HepG2 (cell line): Measurements from ENCODE around the gene GATD1. TPM values are rescaled to one million over a fixed set of nuclear protein-coding genes. Genes with fewer than 3 reads are reported as not detected.
A peak's percentile ranks its signal among the peaks of the same experiment; 100 is the strongest.

ENCODE experiments used
- ATAC-seq: fragments of 200-7000 bp; cut with Tn5 transposase; 3 replicates; pipeline ENCODE4 v1.9.1; 2020; ENCODE audit warnings: mild to moderate bottlenecking, moderate library complexity
- BruUV-seq: library from RNA; stranded (reverse); fragments of 400-500 nt; replicated peaks from 2 replicates; lab custom pipeline; 2021; lab: Mats Ljungman, UMichigan
- CTCF ChIA-PET: fragments of 300-600 bp; formaldehyde crosslinking; extraction: SDS; loops from one replicate; lab custom pipeline; 2021; ENCODE audit warnings: low total read pairs, inconsistent platforms, low intra/inter-chr PET ratio; lab: Yijun Ruan, JAX
- POLR2A ChIA-PET: fragments of 350-600 bp; sonication (Branson Sonifier 250); formaldehyde crosslinking; loops from one replicate; lab custom pipeline; 2020; ENCODE audit warnings: antibody characterized with exemption, inconsistent platforms; lab: Yijun Ruan, JAX
- DNase-seq: peaks from one replicate; pipeline ENCODE4 v3.0.0-alpha.2; 2015; ENCODE audit warnings: low spot score
- FAIRE-seq: peaks from 3 replicates; lab custom pipeline; 2011; peaks lifted over from hg19 to GRCh38; lab: Jason Lieb, UNC
- H2AFZ ChIP-seq: one replicate; pipeline ENCODE4 v1.6.1; 2011; ENCODE audit warnings: low read length, inconsistent platforms
- H3K27ac ChIP-seq: fragments of 300-600 bp; 3 replicates; pipeline ENCODE4 v1.8.0; 2011; ENCODE audit warnings: mixed run types, mild to moderate bottlenecking, mixed read lengths, low read length, inconsistent platforms; ENCODE audit not compliant: insufficient read depth; ENCODE audit errors: extremely low read length
- H3K27me3 ChIP-seq, 2 experiments: fragments of 200-600 bp in 1 of 2; 2 replicates in 1 of 2; 3 replicates in 1 of 2; pipeline versions ENCODE4 v1.6.0 to v1.8.0; 2011; ENCODE audit warnings: low read length in 2 of 2, mild to moderate bottlenecking in 2 of 2, moderate library complexity in 2 of 2, inconsistent platforms in 1 of 2; ENCODE audit not compliant: insufficient read depth in 2 of 2, control insufficient read depth in 1 of 2
- H3K36me3 ChIP-seq, 2 experiments: fragments of 200-600 bp in 1 of 2; replicated peaks in 1 of 2; 2 replicates in 1 of 2; 3 replicates in 1 of 2; pipeline versions ENCODE4 v1.5.1 to v1.8.0; 2011; ENCODE audit warnings: low read length in 2 of 2, inconsistent platforms in 1 of 2; ENCODE audit not compliant: insufficient read depth in 2 of 2, control insufficient read depth in 1 of 2
- H3K4me1 ChIP-seq: 2 replicates; pipeline ENCODE4 v1.5.1; 2012; ENCODE audit warnings: low read length, inconsistent platforms; ENCODE audit not compliant: insufficient read depth
- H3K4me2 ChIP-seq: 2 replicates; pipeline ENCODE4 v1.6.0; 2011; ENCODE audit warnings: low read depth, low read length, inconsistent platforms
- H3K4me3 ChIP-seq, 3 experiments: fragments of 200-600 bp in 1 of 3; sonication (generic), shearing (Covaris generic) in 1 of 3; replicated peaks in 1 of 3; 2 replicates each; pipeline ENCODE4 v1.5.1; 2011 to 2016; ENCODE audit warnings: low read length in 3 of 3, inconsistent platforms in 2 of 3, low read depth in 2 of 3, mild to moderate bottlenecking in 2 of 3, control low read depth in 1 of 3, mixed read lengths in 1 of 3; ENCODE audit not compliant: insufficient read depth in 1 of 3
- H3K79me2 ChIP-seq: one replicate; pipeline ENCODE4 v1.6.1; 2011; ENCODE audit warnings: low read length, inconsistent platforms; ENCODE audit not compliant: insufficient read depth
- H3K9ac ChIP-seq: 2 replicates; pipeline ENCODE4 v1.6.0; 2011; ENCODE audit warnings: mild to moderate bottlenecking, low read depth, low read length, inconsistent platforms; ENCODE audit not compliant: insufficient read depth
- H3K9me3 ChIP-seq: 2 replicates; pipeline ENCODE4 v1.5.1; 2012; ENCODE audit warnings: mild to moderate bottlenecking, low read length
- H4K20me1 ChIP-seq: 2 replicates; pipeline ENCODE4 v1.6.0; 2011; ENCODE audit warnings: inconsistent platforms, mild to moderate bottlenecking, low read length, moderate library complexity; ENCODE audit not compliant: insufficient read depth
- AGO2 ChIP-seq: fragments of 200-400 bp; formaldehyde crosslinking; optimal IDR thresholded peaks from 2 replicates; pipeline ENCODE3; 2017; ENCODE audit warnings: mild to moderate bottlenecking, low read depth, low read length, moderate library complexity
- FOXO1 ChIP-seq: sonication (generic); formaldehyde crosslinking; IDR thresholded peaks from 2 replicates; pipeline ENCODE4 v1.4.0; 2020; ENCODE audit warnings: missing genetic modification reagents
- HOXA3 ChIP-seq: sonication (generic); formaldehyde crosslinking; IDR thresholded peaks from 2 replicates; pipeline ENCODE4 v1.5.0; 2020; ENCODE audit warnings: missing genetic modification reagents
- KDM1A ChIP-seq: IDR thresholded peaks from 2 replicates; pipeline ENCODE4 v1.6.1; 2016; ENCODE audit warnings: missing compliant biosample characterization
- PCBP1 ChIP-seq: fragments of 200-400 bp; formaldehyde crosslinking; IDR thresholded peaks from 2 replicates; pipeline ENCODE4 v1.6.1; 2017; ENCODE audit warnings: mild to moderate bottlenecking, low read depth, low read length, borderline replicate concordance
- POLR2G ChIP-seq: fragments of 200-400 bp; formaldehyde crosslinking; IDR thresholded peaks from 2 replicates; pipeline ENCODE4 v1.6.1; 2018; ENCODE audit warnings: mild to moderate bottlenecking, low read depth, low read length, moderate library complexity
- RBFOX2 ChIP-seq: fragments of 200-400 bp; formaldehyde crosslinking; IDR thresholded peaks from 2 replicates; pipeline ENCODE4 v1.6.1; 2017; ENCODE audit warnings: low read depth, mild to moderate bottlenecking, low read length
- RFX5 ChIP-seq: IDR thresholded peaks from 2 replicates; pipeline ENCODE4 v1.6.1; 2011; ENCODE audit warnings: low read depth, low read length, improper control_type of control experiment
- ZNF20 ChIP-seq: sonication (generic); formaldehyde crosslinking; IDR thresholded peaks from 2 replicates; pipeline ENCODE4 v1.4.0; 2020; ENCODE audit warnings: mild to moderate bottlenecking, moderate library complexity, missing genetic modification reagents
- WGBS: methylation state at CpG from one replicate; pipeline ENCODE4 v1.1.6; 2017; ENCODE audit warnings: low lambda C conversion rate; 5-methylcytosine and 5-hydroxymethylcytosine counted together
- in situ Hi-C: cut with HindIII; loops from 2 replicates; pipeline ENCODE4 v1.10.0; 2017; ENCODE audit warnings: low pct_unique_long_range_greater_than_20kb; ENCODE audit not compliant: extremely low pct_ligation_motif_present
- intact Hi-C: fragments of 100-400 bp; cut with micrococcal nuclease; formaldehyde crosslinking; loops from one replicate; pipeline ENCODE4 v1.10.0; 2022; ENCODE audit not compliant: unreplicated experiment
- polyA plus RNA-seq, 8 experiments: library from polyadenylated mRNA; depleted of rRNA in 3 of 8; stranded (reverse) in 7 of 8; unstranded in 1 of 8; fragments of >200 nt; fragmentation: Illumina TruSeq in 4 of 8; extraction: Trizol in 4 of 8; gene quantifications; 2 replicates each; pipeline versions ENCODE4 v1.2.1 to v1.2.3, GENCODE V29; 2011 to 2016; ENCODE audit warnings: low read depth in 4 of 8, missing spikeins in 1 of 8, mixed read lengths in 1 of 8; ENCODE audit not compliant: insufficient read depth in 1 of 8
- total RNA-seq, 5 experiments: library from RNA; depleted of rRNA; stranded (reverse); fragments of >200 nt; fragmentation: Illumina TruSeq; extraction: Trizol; gene quantifications; 2 replicates each; pipeline ENCODE4 v1.2.3, GENCODE V29; 2016; ENCODE audit warnings: low read depth in 1 of 5

Gene GATD1
- total and polyA plus RNA-seq, 2 of the 13 experiments (the other 11 are each of a cell fraction or from before 2014, with no cell fraction given), result 31.3 to 60.5 TPM

- DNase-seq (no peak), ATAC-seq (no peak), FAIRE-seq (no peak)
- Histone ChIP-seq H3K9ac (no peak overlapping the region), H3K4me3 (no peak overlapping the region), H3K36me3 (peaks cover 8 to 22% of the 10 kb centered on the region in 2 experiments; a peak in 4 of 5 replicates), H3K27me3 (no peaks in the 10 kb centered on the region; a peak in 1 of 5 replicates), H3K4me2 (no peak overlapping the region), H3K9me3 (no peaks in the 10 kb centered on the region), H2AFZ (no peak overlapping the region), H4K20me1 (peaks cover 20% of the 10 kb centered on the region), H3K27ac (no peak overlapping the region), H3K79me2 (peaks cover 20% of the 10 kb centered on the region), H3K4me1 (peaks cover 55% of the 10 kb centered on the region)
- no TSS peak for BruUV-seq
- 0 out of 2 replicates have a peak, but pooled peaks have one; percentile 12 for TF ChIP-seq HOXA3
- TF ChIP-seq RBFOX2, result peak; percentile 72
- TF ChIP-seq AGO2, result peak; percentile 21
- TF ChIP-seq PCBP1, result no peak
- in situ Hi-C loops (no loop called here), intact Hi-C loops (no loop called here)
- 98% methylated on average over 31 of the region's 59 CpGs for WGBS
- ChIA-PET POLR2A (interaction anchor here (1.1 to 11.6 kb wide), 3 partner anchors 15 to 118 kb away, joined by 3 to 141 read pairs (median 5); partner anchors contain the start of genes EPS8L2, POLR2L, RPLP2 and TSPAN4), CTCF (no interaction called here)
Observed at GRCh38 chr11:824292-824880, 47.1 kb upstream of the GATD1 start.

GRCh38 chr11:823441-824291 lies 46.4 kb upstream of the GATD1 start:
- Histone ChIP-seq H3K4me3 (no peak overlapping the region), H3K27me3 (no peaks in the 10 kb centered on the region; a peak in 1 of 5 replicates), H3K4me1 (peaks cover 48% of the 10 kb centered on the region), H3K9ac (no peak overlapping the region), H3K9me3 (no peaks in the 10 kb centered on the region), H4K20me1 (peaks cover 20% of the 10 kb centered on the region), H3K36me3 (peaks cover 8 to 22% of the 10 kb centered on the region in 2 experiments; a peak in 4 of 5 replicates), H3K79me2 (peaks cover 20% of the 10 kb centered on the region)
- CTCF ChIA-PET, result no interaction called here
- in situ Hi-C loops, result no loop called here
- FAIRE-seq (no peak), DNase-seq (no peak)
- no TSS peak for BruUV-seq
- intact Hi-C loops, result no loop called here
- 99% methylated on average over 21 of the region's 53 CpGs for WGBS
- TF ChIP-seq FOXO1 (CRISPR knock-in tag) (no peak), RBFOX2 (peak; percentile 67), POLR2G (no peak), ZNF20 (no peak), RFX5 (no peak), KDM1A (CRISPR knock-in tag) (no peak)
- TF ChIP-seq, all 625 proteins: peak for 1
- H3K27ac ChIP-seq, result no peak overlapping the region
- H2AFZ ChIP-seq, result no peak overlapping the region
- H3K4me2 ChIP-seq, result no peak overlapping the region
- ATAC-seq, result no peak
- POLR2A ChIA-PET, result interaction anchor here (9.2 to 11.6 kb wide), 2 partner anchors 10 to 18 kb away, joined by 141 to 264 read pairs; partner anchors contain the start of genes CD151, CRACR2B, POLR2L and TSPAN4
